ENCODE data around the gene PKP1. TPM values are rescaled to one million over a fixed set of nuclear protein-coding genes. Genes with fewer than 3 reads are reported as not detected.

Gene PKP1
- total and polyA plus RNA-seq, 7 donors: 0.32 to 6.7 (median 2.4) TPM

GRCh38 chr1:201310986-201311355, 27.7 kb downstream of the PKP1 start:
- DNase-seq (no peak), ATAC-seq (peak in 1 of 4 donors; percentile 33)
- no peak for TF ChIP-seq CTCF (IDR thresholded peaks at IDR 0.05)
- H3K9me3 ChIP-seq: no peaks in the 10 kb centered on the region
- intact Hi-C loops (cut with DNase I): no loop called here
- H3K4me3 ChIP-seq: no peak overlapping the region
- H3K4me1 ChIP-seq: peaks cover 6% of the 10 kb centered on the region
- H3K27me3 ChIP-seq (ENCODE audit: insufficient read depth in 3 of 3, low read length in 2 of 3): peaks cover 0 to 12% (median 0%) of the 10 kb centered on the region in 3 donors
- H3K36me3 ChIP-seq (ENCODE audit: insufficient read depth in 1 of 2, low read depth in 1 of 2): no peaks in the 10 kb centered on the region
- WGBS, 3 donors: 20 to 32% (median 22%) methylated on average over 4 of the region's 4 CpGs
- peak overlapping the region; percentile 61 for H3K27ac ChIP-seq

DNA sequence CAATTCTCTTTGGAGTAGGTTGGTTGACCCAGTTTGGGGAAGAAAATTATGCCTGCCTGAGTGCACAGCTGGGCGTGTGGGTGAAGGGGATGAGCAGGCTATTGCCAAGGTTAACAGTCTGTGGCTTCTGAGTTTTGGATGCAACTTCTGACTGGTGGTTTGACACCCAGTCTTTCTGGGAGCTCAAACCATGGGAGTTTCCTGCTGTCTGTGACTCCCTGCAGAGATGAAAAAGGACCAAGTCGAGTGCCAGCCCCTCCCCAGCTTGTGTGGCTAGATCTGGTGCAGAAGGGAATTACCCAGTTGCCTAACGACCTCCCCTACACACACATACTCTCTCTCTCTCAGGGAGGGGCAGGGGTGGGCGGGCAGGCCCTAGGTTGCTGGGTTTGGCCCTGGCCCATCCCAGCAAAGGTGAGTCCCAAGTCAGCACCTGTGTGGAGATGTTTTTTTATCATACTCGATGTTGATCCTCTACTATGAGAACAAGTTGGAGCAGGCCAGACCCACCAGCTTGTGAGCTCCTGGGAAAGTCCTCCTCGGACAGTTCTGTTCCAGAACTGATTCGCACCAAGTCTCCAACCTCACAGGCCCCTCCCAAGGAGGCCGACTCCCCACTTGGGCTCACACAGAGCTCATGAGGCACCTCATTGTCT, 28.2 kb downstream of the PKP1 start:
- intact Hi-C loops (cut with DNase I): no loop called here
- peaks cover 0 to 12% (median 0%) of the 10 kb centered on the region in 3 donors for H3K27me3 ChIP-seq (ENCODE audit: insufficient read depth in 3 of 3, low read length in 2 of 3)
- no peak for TF ChIP-seq CTCF (IDR thresholded peaks at IDR 0.05)
- 31 to 62% (median 45%) methylated on average over 8 of the region's 8 CpGs for whole genome bisulfite sequencing, 3 donors
- H3K9me3 ChIP-seq: no peaks in the 10 kb centered on the region
- peak overlapping the region; percentile 41 for H3K27ac ChIP-seq
- H3K36me3 ChIP-seq (ENCODE audit: insufficient read depth in 1 of 2, low read depth in 1 of 2): no peaks in the 10 kb centered on the region
- DNase-seq: no peak
- H3K4me1 ChIP-seq: peaks cover 6% of the 10 kb centered on the region
- no peak for ATAC-seq
- H3K4me3 ChIP-seq: no peak overlapping the region

DNA sequence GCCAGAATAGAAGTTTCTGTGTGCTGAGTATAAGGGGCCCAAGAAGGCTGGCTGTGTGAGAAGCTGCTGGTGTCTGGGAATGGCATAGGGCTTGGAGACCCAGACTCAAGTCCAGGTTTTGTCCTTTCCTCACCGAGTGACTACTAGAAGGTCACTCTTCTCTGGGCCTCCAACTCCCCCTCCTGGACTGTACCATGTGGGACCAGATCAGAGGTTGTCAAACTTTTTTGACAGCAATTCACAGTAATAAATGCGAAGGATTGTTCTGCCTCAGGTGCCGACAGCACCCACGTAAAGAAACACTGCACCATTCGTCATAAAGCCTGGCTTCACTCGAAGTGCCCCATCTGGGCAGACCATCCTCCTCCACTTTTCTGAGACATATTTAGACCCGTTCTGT, 29.0 kb downstream of the PKP1 start:
- DNase-seq (no peak), ATAC-seq (no peak)
- intact Hi-C loops (cut with DNase I): no loop called here
- Histone ChIP-seq H3K36me3 (ENCODE audit: insufficient read depth in 1 of 2, low read depth in 1 of 2) (no peaks in the 10 kb centered on the region), H3K27ac (no peak overlapping the region), H3K4me1 (peaks cover 6% of the 10 kb centered on the region), H3K4me3 (no peak overlapping the region), H3K9me3 (no peaks in the 10 kb centered on the region), H3K27me3 (ENCODE audit: insufficient read depth in 3 of 3, low read length in 2 of 3) (peaks cover 0 to 12% (median 0%) of the 10 kb centered on the region in 3 donors)
- TF ChIP-seq CTCF (IDR thresholded peaks at IDR 0.05): no peak
- WGBS, 3 donors: 88 to 93% (median 91%) methylated on average over 7 of the region's 7 CpGs

DNA sequence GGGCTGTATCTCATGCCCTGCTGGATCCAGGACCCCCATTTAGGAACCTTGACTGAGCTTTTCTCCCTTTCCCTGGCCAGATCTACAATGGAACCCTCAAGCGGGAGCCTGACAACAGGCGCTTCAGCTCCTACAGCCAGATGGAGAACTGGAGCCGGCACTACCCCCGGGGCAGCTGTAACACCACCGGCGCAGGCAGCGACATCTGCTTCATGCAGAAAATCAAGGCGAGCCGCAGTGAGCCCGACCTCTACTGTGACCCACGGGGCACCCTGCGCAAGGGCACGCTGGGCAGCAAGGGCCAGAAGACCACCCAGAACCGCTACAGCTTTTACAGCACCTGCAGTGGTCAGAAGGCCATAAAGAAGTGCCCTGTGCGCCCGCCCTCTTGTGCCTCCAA, 29.8 kb downstream of the PKP1 start:
- TF ChIP-seq CTCF (IDR thresholded peaks at IDR 0.05): no peak
- Histone ChIP-seq H3K27me3 (ENCODE audit: insufficient read depth in 3 of 3, low read length in 2 of 3) (peaks cover 0 to 12% (median 0%) of the 10 kb centered on the region in 3 donors), H3K4me3 (no peak overlapping the region), H3K9me3 (no peaks in the 10 kb centered on the region), H3K27ac (no peak overlapping the region), H3K36me3 (ENCODE audit: insufficient read depth in 1 of 2, low read depth in 1 of 2) (no peaks in the 10 kb centered on the region), H3K4me1 (peaks cover 6% of the 10 kb centered on the region)
- DNase-seq (no peak), ATAC-seq (no peak)
- intact Hi-C loops (cut with DNase I): no loop called here
- WGBS, 3 donors: 51 to 69% (median 58%) methylated on average over 16 of the region's 16 CpGs

- intact Hi-C loops (cut with DNase I): no loop called here
- H3K4me1 ChIP-seq: no peaks in the 10 kb centered on the region
- ATAC-seq (no peak), DNase-seq (no peak)
- no peak overlapping the region for H3K4me3 ChIP-seq
- no peak for TF ChIP-seq CTCF (IDR thresholded peaks at IDR 0.05)
- H3K9me3 ChIP-seq: no peaks in the 10 kb centered on the region
- H3K27me3 ChIP-seq (ENCODE audit: insufficient read depth in 3 of 3, low read length in 2 of 3): peaks cover 0 to 8% (median 0%) of the 10 kb centered on the region in 3 donors
- H3K36me3 ChIP-seq (ENCODE audit: insufficient read depth in 1 of 2, low read depth in 1 of 2): no peaks in the 10 kb centered on the region
- no peak overlapping the region for H3K27ac ChIP-seq
- 97 to 98% (median 97%) methylated on average over 5 of the region's 5 CpGs for WGBS, 3 donors
Observed at GRCh38 chr1:201316556-201316955, 33.2 kb downstream of the PKP1 start.

Measured in psoas muscle (tissue), 8 donors.